Liver (tissue), 9 donors: ENCODE measurements around the gene GATA3. TPM values are rescaled to one million over a fixed set of nuclear protein-coding genes. Genes with fewer than 3 reads are reported as not detected.

ENCODE experiments used
- DNase-seq: peaks from one replicate; pipeline ENCODE4 v3.0.0-alpha.2; 2017; ENCODE audit warnings: low spot score
- H3K27ac ChIP-seq, 2 donors: one replicate each; pipeline ENCODE4 v1.7.0; 2013; ENCODE audit warnings: inconsistent platforms in 2 of 2, low read length in 2 of 2, control low read depth in 1 of 2, low read depth in 1 of 2, mild to moderate bottlenecking in 1 of 2
- H3K27me3 ChIP-seq, 4 donors: one replicate each; pipeline versions ENCODE4 v1.6.1 to v1.7.0; 2013; ENCODE audit warnings: low read length in 3 of 4, inconsistent platforms in 1 of 4, mild to moderate bottlenecking in 1 of 4, moderate library complexity in 1 of 4; ENCODE audit not compliant: control insufficient read depth in 4 of 4, insufficient read depth in 4 of 4
- H3K36me3 ChIP-seq, 4 donors: one replicate each; pipeline versions ENCODE4 v1.6.1 to v1.7.0; 2013; ENCODE audit warnings: low read length in 3 of 4, mild to moderate bottlenecking in 3 of 4, low read depth in 1 of 4, moderate library complexity in 1 of 4; ENCODE audit not compliant: control insufficient read depth in 4 of 4, insufficient read depth in 3 of 4
- H3K4me1 ChIP-seq, 4 donors: one replicate each; pipeline versions ENCODE4 v1.6.1 to v1.7.0; 2013; ENCODE audit warnings: low read length in 3 of 4, mild to moderate bottlenecking in 3 of 4, moderate library complexity in 1 of 4; ENCODE audit not compliant: control insufficient read depth in 4 of 4, insufficient read depth in 4 of 4
- H3K4me3 ChIP-seq, 3 donors: one replicate each; pipeline versions ENCODE4 v1.6.1 to v1.7.0; 2013; ENCODE audit warnings: low read length in 3 of 3, control low read depth in 1 of 3, low read depth in 1 of 3, mild to moderate bottlenecking in 1 of 3
- H3K9ac ChIP-seq, 2 donors: one replicate each; pipeline ENCODE4 v1.7.0; 2013; ENCODE audit warnings: low read length in 2 of 2, mild to moderate bottlenecking in 2 of 2, moderate library complexity in 2 of 2, control low read depth in 1 of 2, low read depth in 1 of 2
- H3K9me3 ChIP-seq, 4 donors: one replicate each; pipeline versions ENCODE4 v1.6.1 to v1.7.0; 2013; ENCODE audit warnings: low read length in 3 of 4; ENCODE audit not compliant: control insufficient read depth in 4 of 4
- EGR1 ChIP-seq, 2 donors: IDR thresholded peaks; 2 replicates each; pipeline ENCODE4 v1.6.1; 2016 to 2018; ENCODE audit warnings: antibody characterized with exemption in 2 of 2, low read depth in 2 of 2
- FOXA1 ChIP-seq: IDR thresholded peaks from 2 replicates; pipeline ENCODE4 v1.6.1; 2016; ENCODE audit warnings: antibody characterized with exemption
- FOXA2 ChIP-seq: IDR thresholded peaks from 2 replicates; pipeline ENCODE4 v1.6.1; 2016; ENCODE audit warnings: antibody characterized with exemption
- GABPA ChIP-seq, 2 donors: IDR thresholded peaks in 1 of 2; conservative IDR thresholded peaks in 1 of 2; 2 replicates each; pipeline ENCODE4 v1.6.1; 2016; ENCODE audit warnings: antibody characterized with exemption in 2 of 2, mild to moderate bottlenecking in 1 of 2, moderate library complexity in 1 of 2
- HNF4A ChIP-seq, 2 donors: conservative IDR thresholded peaks; 2 replicates each; pipeline ENCODE4 v1.6.1; 2016; ENCODE audit warnings: antibody characterized with exemption in 2 of 2, mild to moderate bottlenecking in 2 of 2
- HNF4G ChIP-seq: IDR thresholded peaks from 2 replicates; pipeline ENCODE4 v1.6.1; 2016; ENCODE audit warnings: antibody characterized with exemption
- JUND ChIP-seq, 2 donors: IDR thresholded peaks; 2 replicates each; pipeline ENCODE4 v1.6.1; 2016; ENCODE audit warnings: antibody characterized with exemption in 2 of 2
- NR2F2 ChIP-seq: IDR thresholded peaks from 2 replicates; pipeline ENCODE4 v1.6.1; 2016; ENCODE audit warnings: antibody characterized with exemption
- RAD21 ChIP-seq, 2 donors: IDR thresholded peaks; 2 replicates each; pipeline ENCODE4 v1.6.1; 2016; ENCODE audit warnings: antibody characterized with exemption in 2 of 2, mild to moderate bottlenecking in 2 of 2
- RXRA ChIP-seq, 2 donors: IDR thresholded peaks; 2 replicates each; pipeline ENCODE4 v1.6.1; 2017 to 2018; ENCODE audit warnings: antibody characterized with exemption in 2 of 2, mild to moderate bottlenecking in 1 of 2
- TAF1 ChIP-seq: conservative IDR thresholded peaks from 2 replicates; pipeline ENCODE4 v1.6.1; 2016; ENCODE audit warnings: antibody characterized with exemption, mild to moderate bottlenecking
- YY1 ChIP-seq: IDR thresholded peaks from 2 replicates; pipeline ENCODE4 v1.6.1; 2016; ENCODE audit warnings: antibody characterized with exemption, mild to moderate bottlenecking
- WGBS: extraction: QIAGEN DNeasy Blood & Tissue Kit; methylation state at CpG from one replicate; pipeline ENCODE4 v1.1.7; 2013; 5-methylcytosine and 5-hydroxymethylcytosine counted together
- polyA plus RNA-seq, 2 donors: library from polyadenylated mRNA; stranded (reverse) in 1 of 2; unstranded in 1 of 2; fragments of 200-250 nt in 1 of 2; fragments of >200 nt in 1 of 2; fragmentation: Nextera tagmentation in 1 of 2; extraction: Ambion mirVana in 1 of 2; gene quantifications; one replicate each; pipeline versions ENCODE4 v1.2.1 to v1.2.3, GENCODE V29; 2013 to 2015
- total RNA-seq, 2 donors: library from RNA; depleted of rRNA; stranded (reverse); fragments of >200 nt; gene quantifications; one replicate each; pipeline ENCODE4 v1.2.3, GENCODE V29; 2014
- TF ChIP-seq, protein P1 (sequence below): IDR thresholded peaks from 2 replicates; pipeline ENCODE4 v1.6.1; 2016; ENCODE audit warnings: antibody characterized with exemption, mild to moderate bottlenecking
- TF ChIP-seq, protein P2 (sequence below): IDR thresholded peaks from 2 replicates; pipeline ENCODE4 v1.6.1; 2016; ENCODE audit warnings: antibody characterized with exemption
- TF ChIP-seq, protein P3 (sequence below): fragments of 150-350 bp; IDR thresholded peaks from 2 replicates; pipeline ENCODE4 v1.5.1; 2017; ENCODE audit warnings: improper control_type of control experiment, low read depth, low read length; ENCODE audit not compliant: missing input control
- TF ChIP-seq, protein P4 (sequence below): IDR thresholded peaks from 2 replicates; pipeline ENCODE4 v1.6.1; 2016; ENCODE audit warnings: antibody characterized with exemption
- donor health status: healthy.
- donor health status: healthy.
- donor health status: healthy.
- donor health status: healthy.
- donor health status: healthy.

GATA3 gene
- total and polyA plus RNA-seq, 4 donors = 0.08 to 0.51 (median 0.21) TPM

DNA sequence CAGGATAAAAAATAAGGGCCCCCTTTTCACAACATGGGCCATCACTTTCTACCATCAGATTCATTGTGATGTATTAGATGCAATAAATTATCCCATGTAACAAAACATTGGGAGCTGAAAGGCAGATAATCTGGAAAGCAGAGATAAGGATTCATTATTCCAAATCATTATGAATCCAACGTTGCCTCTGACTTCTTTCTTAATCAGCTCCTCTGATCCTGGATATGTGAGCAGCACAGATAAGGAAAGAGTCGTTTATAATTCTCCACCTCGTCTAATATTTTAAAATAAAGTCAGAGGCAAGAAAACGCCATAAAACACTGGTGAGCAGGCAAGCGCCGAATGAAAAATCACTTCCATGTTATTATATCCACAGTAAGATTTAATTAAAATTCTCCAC is 13.8 kb upstream of the GATA3 start:
- TF ChIP-seq, protein P1, sequence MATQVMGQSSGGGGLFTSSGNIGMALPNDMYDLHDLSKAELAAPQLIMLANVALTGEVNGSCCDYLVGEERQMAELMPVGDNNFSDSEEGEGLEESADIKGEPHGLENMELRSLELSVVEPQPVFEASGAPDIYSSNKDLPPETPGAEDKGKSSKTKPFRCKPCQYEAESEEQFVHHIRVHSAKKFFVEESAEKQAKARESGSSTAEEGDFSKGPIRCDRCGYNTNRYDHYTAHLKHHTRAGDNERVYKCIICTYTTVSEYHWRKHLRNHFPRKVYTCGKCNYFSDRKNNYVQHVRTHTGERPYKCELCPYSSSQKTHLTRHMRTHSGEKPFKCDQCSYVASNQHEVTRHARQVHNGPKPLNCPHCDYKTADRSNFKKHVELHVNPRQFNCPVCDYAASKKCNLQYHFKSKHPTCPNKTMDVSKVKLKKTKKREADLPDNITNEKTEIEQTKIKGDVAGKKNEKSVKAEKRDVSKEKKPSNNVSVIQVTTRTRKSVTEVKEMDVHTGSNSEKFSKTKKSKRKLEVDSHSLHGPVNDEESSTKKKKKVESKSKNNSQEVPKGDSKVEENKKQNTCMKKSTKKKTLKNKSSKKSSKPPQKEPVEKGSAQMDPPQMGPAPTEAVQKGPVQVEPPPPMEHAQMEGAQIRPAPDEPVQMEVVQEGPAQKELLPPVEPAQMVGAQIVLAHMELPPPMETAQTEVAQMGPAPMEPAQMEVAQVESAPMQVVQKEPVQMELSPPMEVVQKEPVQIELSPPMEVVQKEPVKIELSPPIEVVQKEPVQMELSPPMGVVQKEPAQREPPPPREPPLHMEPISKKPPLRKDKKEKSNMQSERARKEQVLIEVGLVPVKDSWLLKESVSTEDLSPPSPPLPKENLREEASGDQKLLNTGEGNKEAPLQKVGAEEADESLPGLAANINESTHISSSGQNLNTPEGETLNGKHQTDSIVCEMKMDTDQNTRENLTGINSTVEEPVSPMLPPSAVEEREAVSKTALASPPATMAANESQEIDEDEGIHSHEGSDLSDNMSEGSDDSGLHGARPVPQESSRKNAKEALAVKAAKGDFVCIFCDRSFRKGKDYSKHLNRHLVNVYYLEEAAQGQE = no peak
- TF ChIP-seq HNF4A (conservative IDR thresholded peaks at IDR 0.05) (no peak), YY1 (no peak), EGR1 (IDR thresholded peaks at IDR 0.05; ENCODE audit: low read depth in 2 of 2) (no peak), FOXA2 (no peak), TAF1 (no peak), FOXA1 (no peak), NR2F2 (no peak), RAD21 (IDR thresholded peaks at IDR 0.05) (no peak), GABPA (IDR thresholded peaks at IDR 0.05 in 1 of 2, conservative IDR thresholded peaks at IDR 0.05 in 1 of 2) (no peak), JUND (IDR thresholded peaks at IDR 0.05) (no peak), RXRA (IDR thresholded peaks at IDR 0.05) (no peak), HNF4G (no peak)
- TF ChIP-seq, protein P2, sequence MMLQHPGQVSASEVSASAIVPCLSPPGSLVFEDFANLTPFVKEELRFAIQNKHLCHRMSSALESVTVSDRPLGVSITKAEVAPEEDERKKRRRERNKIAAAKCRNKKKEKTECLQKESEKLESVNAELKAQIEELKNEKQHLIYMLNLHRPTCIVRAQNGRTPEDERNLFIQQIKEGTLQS = no peak
- TF ChIP-seq, protein P3, sequence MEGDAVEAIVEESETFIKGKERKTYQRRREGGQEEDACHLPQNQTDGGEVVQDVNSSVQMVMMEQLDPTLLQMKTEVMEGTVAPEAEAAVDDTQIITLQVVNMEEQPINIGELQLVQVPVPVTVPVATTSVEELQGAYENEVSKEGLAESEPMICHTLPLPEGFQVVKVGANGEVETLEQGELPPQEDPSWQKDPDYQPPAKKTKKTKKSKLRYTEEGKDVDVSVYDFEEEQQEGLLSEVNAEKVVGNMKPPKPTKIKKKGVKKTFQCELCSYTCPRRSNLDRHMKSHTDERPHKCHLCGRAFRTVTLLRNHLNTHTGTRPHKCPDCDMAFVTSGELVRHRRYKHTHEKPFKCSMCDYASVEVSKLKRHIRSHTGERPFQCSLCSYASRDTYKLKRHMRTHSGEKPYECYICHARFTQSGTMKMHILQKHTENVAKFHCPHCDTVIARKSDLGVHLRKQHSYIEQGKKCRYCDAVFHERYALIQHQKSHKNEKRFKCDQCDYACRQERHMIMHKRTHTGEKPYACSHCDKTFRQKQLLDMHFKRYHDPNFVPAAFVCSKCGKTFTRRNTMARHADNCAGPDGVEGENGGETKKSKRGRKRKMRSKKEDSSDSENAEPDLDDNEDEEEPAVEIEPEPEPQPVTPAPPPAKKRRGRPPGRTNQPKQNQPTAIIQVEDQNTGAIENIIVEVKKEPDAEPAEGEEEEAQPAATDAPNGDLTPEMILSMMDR = no peak
- TF ChIP-seq, protein P4, sequence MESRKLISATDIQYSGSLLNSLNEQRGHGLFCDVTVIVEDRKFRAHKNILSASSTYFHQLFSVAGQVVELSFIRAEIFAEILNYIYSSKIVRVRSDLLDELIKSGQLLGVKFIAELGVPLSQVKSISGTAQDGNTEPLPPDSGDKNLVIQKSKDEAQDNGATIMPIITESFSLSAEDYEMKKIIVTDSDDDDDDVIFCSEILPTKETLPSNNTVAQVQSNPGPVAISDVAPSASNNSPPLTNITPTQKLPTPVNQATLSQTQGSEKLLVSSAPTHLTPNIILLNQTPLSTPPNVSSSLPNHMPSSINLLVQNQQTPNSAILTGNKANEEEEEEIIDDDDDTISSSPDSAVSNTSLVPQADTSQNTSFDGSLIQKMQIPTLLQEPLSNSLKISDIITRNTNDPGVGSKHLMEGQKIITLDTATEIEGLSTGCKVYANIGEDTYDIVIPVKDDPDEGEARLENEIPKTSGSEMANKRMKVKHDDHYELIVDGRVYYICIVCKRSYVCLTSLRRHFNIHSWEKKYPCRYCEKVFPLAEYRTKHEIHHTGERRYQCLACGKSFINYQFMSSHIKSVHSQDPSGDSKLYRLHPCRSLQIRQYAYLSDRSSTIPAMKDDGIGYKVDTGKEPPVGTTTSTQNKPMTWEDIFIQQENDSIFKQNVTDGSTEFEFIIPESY = no peak
- Histone ChIP-seq H3K36me3 (no peaks in the 10 kb centered on the region), H3K27ac (no peak overlapping the region), H3K27me3 (peaks cover 9 to 43% (median 21%) of the 10 kb centered on the region in 4 donors), H3K9me3 (peaks cover 0 to 3% (median 0%) of the 10 kb centered on the region in 4 donors), H3K4me3 (no peak overlapping the region), H3K9ac (no peak overlapping the region), H3K4me1 (peaks cover 0 to 27% (median 6%) of the 10 kb centered on the region in 4 donors)
- WGBS = 11% methylated on average over 6 of the region's 6 CpGs
- no peak for DNase-seq
